Right ventricle myocardium superior (tissue), 1 donor: ENCODE data around the gene TTYH2. TPM values are rescaled to one million over a fixed set of nuclear protein-coding genes. Genes with fewer than 3 reads are reported as not detected.
A peak's percentile ranks its signal among the peaks of the same experiment; 100 is the strongest.

Experiments used
- ATAC-seq: fragments of 200-7000 bp; cut with Tn5 transposase; one replicate; pipeline ENCODE4 v1.9.1; 2020; ENCODE audit warnings: mild to moderate bottlenecking; ENCODE audit not compliant: poor library complexity
- DNase-seq: peaks from one replicate; pipeline ENCODE4 v3.0.0-alpha.2; 2020
- intact Hi-C: fragments of 100-400 bp; cut with DNase I; formaldehyde crosslinking; loops from one replicate; pipeline ENCODE4 v1.11.2; 2022
- total RNA-seq: library from RNA; stranded (reverse); fragmentation: NEBNext Ultra II Directional; extraction: Animal tissue kit (Norgen Biotek cat#: 25700); gene quantifications from one replicate; pipeline ENCODE4 v1.2.1, GENCODE V29; 2021
- donor health status: DM: no; HTN: yes; CAD: no; lungs with severe emphysema.

The TTYH2 gene
- total RNA-seq, 1 donor from 2014 or later: 41.8 TPM

DNA sequence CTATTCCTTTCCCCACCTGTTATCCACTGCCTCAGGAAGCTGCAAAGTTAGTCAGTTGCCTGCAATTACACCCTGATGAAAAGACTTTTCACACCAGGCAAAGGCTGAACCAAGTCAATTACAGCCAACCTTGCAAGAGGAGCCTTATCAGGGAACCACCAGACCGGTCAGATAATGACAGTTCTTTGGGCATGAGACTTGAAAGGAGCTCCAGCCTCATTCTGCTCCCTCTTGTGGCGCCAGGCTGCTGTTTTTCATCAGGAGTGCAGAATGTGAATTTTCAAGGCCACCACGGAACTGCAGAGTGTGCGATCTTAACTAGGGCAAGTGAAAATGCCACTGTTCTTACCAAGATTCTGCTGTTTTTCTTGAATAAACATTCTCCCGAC, 83.2 kb downstream of the TTYH2 start:
- intact Hi-C loops: loop anchor here (5.0 kb wide), 1 partner anchor 84 kb away; the partner anchor contains the start of gene TTYH2
- ATAC-seq: peak; percentile 86
- peak; percentile 83 for DNase-seq

DNA sequence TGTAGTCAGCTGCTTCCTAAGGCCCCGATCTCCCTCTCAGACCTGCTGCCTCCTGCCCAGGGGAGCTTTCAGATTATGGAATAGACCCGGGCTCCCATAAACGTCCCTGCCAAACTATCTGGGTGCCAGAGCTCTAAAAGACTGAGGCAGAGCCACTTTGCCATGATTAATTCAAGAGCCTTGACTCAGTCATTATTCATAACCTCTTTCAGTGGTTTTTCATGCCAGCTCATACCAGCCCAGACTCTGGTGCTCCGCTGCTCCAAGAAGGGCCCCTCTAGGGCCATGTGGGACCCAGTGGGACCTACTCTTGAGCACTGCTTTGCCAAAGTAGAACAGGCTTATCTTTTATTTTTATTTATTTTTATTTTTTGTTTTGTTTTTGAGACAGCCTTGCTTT, 84.6 kb downstream of the TTYH2 start:
- intact Hi-C loops: loop anchor here (5.0 kb wide), 1 partner anchor 86 kb away; the partner anchor contains the start of gene TTYH2
- DNase-seq (no peak), ATAC-seq (no peak)

DNA sequence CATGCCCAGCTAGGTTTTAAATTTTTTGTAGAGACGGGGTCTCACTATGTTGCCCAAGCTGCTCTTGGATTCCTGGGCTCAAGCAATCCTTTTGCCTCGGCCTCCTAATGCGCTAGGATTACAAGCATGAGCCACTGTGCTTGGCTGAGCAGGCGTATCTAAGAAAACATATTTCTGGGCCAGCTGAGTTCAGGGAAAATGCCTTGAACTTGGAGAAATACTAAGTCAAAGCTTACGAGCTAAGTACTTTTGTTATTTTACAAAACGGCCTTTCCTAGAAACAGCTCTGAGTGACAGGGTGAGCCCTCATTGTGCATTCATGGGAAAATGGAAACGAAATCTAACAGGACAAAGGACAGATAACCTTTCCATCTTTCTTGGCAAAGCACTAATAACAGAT, 85.4 kb downstream of the TTYH2 start:
- no peak for DNase-seq
- intact Hi-C loops: loop anchor here (5.0 kb wide), 1 partner anchor 86 kb away; the partner anchor contains the start of gene TTYH2
- no peak for ATAC-seq

DNA sequence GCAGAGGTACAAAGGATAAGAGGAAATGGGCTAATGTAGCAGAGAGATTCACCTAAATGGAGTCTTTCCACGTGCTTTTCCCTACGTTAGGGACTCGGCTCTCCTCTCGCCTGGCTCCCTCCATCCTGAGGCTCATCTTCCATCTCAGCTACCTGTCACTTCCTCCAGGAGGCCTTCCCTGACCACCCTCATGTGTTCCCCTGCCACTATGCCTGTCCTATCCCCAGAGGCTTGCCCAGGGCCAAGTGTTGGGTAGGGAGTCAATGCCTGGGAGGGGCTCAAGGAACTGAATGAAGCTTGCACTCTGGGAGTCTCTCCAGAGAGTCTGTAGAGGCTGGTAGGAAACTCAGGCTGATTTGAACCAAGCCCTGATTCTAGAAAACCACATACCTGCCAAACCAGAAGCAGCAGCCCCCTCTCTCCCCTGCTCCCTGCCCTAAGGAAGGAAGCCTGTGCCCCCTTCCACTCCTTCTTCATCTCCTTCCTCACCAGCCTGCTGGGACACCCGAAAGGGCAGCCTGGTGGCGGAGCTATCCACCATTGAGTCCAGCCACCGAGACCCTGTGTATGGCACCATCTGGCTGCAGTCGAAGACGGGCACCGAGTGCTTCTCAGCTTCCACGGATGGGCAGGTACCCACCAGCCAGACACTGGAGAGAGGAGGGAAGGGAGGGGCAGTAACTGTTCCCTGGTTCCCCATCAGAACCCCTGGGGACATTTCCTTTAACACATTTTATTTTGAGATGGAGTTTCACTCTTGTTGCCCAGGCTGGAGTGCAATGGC, 86.0 kb downstream of the TTYH2 start:
- intact Hi-C loops: loop anchor here (5.0 to 10.0 kb wide), 3 partner anchors 87 to 195 kb away; partner anchors contain the start of gene TTYH2
- no peak for ATAC-seq
- DNase-seq: no peak

DNA sequence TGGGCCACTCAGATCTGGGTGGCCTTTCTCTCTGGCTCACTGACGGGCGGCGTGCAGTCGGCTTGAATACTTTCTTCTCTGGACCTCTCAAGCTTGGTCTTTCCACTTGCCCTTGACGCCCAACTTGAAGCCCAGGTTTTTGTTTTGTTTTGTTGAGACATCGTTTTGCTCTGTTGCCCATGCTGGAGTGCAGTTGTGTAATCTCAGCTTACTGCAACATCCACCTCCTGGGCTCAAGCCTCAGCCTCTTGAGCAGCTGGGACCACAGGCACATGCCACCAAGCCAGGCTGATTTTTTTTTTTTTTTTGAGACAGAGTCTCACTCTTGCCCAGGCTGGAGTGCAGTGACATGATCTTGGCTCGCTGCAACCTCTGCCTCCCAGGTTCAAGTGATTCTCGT, 89.9 kb downstream of the TTYH2 start:
- no peak for DNase-seq
- intact Hi-C loops: loop anchor here (10.0 kb wide), 2 partner anchors 151 to 191 kb away; no protein-coding TSS in a partner anchor
- no peak for ATAC-seq

DNA sequence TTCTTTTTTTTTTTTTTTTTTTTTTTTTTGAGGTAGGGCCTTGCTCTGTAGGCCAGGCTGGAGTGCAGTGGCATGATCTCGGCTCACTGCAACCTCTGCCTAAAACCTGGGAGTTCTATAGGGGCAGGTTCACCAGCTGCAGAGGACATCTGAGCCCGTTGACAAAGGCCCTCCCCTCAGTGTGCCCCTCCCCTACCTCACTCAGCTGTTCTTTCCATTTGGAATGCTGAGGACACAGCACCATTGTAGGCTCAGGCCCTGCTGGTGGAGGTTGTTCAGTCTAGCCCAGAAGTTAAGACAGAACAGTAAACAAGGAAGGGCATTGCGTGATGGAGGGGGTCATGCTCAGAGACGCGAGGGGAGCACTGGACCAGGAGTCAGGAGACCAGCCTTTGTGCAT, 90.8 kb downstream of the TTYH2 start:
- no peak for ATAC-seq
- no peak for DNase-seq
- intact Hi-C loops: loop anchor here (10.0 kb wide), 2 partner anchors 151 to 191 kb away; no protein-coding TSS in a partner anchor

DNA sequence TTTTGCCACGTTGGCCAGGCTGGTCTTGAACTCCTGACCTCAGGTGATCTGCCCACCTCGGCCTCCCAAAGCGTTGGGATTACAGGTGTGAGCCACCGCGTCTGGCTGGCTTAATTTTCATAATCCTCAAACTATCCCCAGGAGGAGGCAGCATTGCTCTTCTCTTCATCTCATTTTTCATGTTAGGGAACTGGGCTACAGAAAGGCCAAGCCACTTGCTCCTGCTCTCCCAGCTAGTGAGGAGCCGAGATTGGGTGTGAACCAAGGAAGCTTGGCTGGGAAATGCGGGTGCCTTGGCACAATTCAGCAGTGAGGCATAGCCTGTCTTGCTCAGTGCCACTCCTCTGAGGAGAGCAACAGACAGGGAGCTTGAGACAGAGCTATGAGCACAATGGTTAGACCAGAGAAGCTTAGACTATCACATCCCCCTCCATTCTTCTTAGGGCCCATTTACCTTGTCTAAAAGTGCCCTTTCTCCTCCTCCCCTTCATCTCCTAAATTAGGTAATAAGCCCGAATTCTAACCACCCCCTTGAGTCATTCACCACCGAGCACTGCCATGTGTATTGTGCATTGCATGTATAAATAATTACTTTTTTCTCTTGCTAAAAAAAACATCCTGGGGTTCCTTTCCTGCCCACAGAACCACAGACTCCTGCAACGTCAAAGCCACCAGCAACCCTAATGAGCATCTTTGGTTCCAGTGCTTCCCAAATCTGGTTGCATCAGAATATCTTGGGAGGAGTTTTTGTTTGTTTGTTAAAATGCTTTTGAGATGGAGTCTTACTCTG, 92.7 kb downstream of the TTYH2 start:
- DNase-seq: no peak
- ATAC-seq: no peak
- intact Hi-C loops: loop anchor here (5.0 to 10.0 kb wide), 3 partner anchors 56 to 189 kb away; partner anchors contain the start of gene BTBD17

DNA sequence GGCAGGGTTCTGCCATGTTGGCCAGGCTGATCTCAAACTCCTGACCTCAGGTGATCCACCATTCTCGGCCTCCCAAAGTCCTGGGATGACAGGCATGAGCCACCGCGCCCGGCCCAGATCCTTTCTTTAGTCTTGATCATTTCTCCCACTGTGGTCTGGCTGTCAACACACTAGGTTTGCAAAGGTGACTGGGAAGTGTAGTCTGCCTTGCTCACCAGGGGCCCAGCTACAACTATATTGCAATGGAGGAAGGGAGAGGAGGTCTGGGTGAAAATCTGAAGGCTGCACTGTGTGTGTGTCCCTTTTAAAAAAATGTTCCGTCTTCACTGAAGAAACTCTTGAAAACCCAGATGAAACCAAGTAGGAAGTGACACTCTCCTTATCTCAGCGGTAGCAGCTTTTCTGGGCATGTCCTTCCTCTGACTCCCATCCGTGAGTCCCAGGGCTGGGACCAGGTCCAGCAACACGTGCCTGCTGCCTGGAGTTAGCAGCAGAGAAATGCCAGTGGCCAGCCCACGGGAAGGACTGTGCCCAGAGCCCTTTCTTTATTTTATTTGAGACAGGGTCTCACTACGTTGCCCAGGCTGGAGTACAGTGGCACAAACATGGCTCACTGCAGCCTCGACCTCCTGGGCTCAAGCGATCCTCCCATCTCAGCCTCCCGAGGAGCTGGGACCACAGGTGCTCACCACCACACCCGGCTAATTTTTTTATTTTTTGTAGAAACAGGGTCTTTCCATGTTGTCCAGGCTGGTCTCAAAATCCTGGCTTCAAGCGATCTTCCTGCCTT, 94.8 kb downstream of the TTYH2 start:
- ATAC-seq: peak; percentile 90

DNA sequence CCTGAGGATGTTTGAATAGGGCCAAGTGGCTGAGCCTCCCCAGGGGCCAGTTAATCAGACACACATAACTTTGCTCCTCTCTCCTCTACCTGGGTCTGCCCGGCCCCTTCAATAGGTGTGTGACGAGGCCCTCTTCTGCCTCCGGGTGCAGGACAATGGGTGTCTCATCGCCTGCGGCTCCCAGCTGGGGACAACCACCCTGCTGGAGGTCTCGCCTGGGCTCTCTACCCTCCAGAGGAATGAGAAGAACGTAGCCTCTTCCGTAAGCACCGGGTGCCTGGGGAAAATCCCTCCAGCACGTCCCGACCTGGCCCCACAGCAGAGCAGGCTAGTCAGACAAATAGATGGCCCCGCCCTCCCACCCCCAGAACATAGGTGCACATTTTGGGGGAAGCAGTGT, 96.5 kb downstream of the TTYH2 start:
- DNase-seq: no peak
- intact Hi-C loops: loop anchor here (5.0 to 10.0 kb wide), 3 partner anchors 52 to 185 kb away; partner anchors contain the start of gene BTBD17
- ATAC-seq: no peak

More for the DNA sequence above, 94.8 kb downstream of the TTYH2 start:
- intact Hi-C loops: loop anchor here (5.0 to 10.0 kb wide), 3 partner anchors 54 to 187 kb away; partner anchors contain the start of gene BTBD17
- DNase-seq: peak; percentile 84

Other genes with a start within 250 kb of the TTYH2 start
- 691 TPM for gene RPL38, start 9.9 kb upstream of the TTYH2 start, total RNA-seq
- not detected for gene DNAI2, start 60.7 kb downstream of the TTYH2 start, total RNA-seq
- gene KIF19, start 112.7 kb downstream of the TTYH2 start, total RNA-seq: 0.22 TPM
- gene BTBD17, start 148.3 kb downstream of the TTYH2 start, total RNA-seq: not detected
- gene GPR142, start 153.9 kb downstream of the TTYH2 start, total RNA-seq: not detected
- 30.5 TPM for gene GPRC5C, start 218.5 kb downstream of the TTYH2 start, total RNA-seq